PC-3 (cell line): Measurements from ENCODE around the gene PXT1. TPM values are rescaled to one million over a fixed set of nuclear protein-coding genes. Genes with fewer than 3 reads are reported as not detected.

Experiments used
- ATAC-seq: fragments of 200-7000 bp; cut with Tn5 transposase; 2 replicates; pipeline ENCODE4 v1.9.1; 2020; ENCODE audit warnings: mild to moderate bottlenecking, moderate library complexity
- BruUV-seq: library from RNA; stranded (reverse); fragments of 400-500 nt; replicated peaks from 2 replicates; lab custom pipeline; 2021; lab: Mats Ljungman, UMichigan
- CTCF ChIA-PET: fragments of 300-600 bp; sonication (Branson Sonifier 250); formaldehyde crosslinking; loops from one replicate; lab custom pipeline; 2022; ENCODE audit warnings: antibody characterized with exemption; lab: Charles Lee
- POLR2A ChIA-PET: fragments of 300-600 bp; sonication (Branson Sonifier 250); formaldehyde crosslinking; loops from one replicate; lab custom pipeline; 2022; ENCODE audit warnings: antibody characterized with exemption; ENCODE audit not compliant: unreplicated experiment; lab: Charles Lee
- DNase-seq: peaks from one replicate; pipeline ENCODE4 v3.0.0-alpha.2; 2015
- H2AFZ ChIP-seq: fragments of 300-600 bp; sonication (generic); 2 replicates; pipeline ENCODE4 v1.6.0; 2016; ENCODE audit warnings: antibody characterized with exemption, low read length
- H3F3A ChIP-seq: fragments of 300-600 bp; sonication (generic); one replicate; pipeline ENCODE4 v1.6.0; 2017; ENCODE audit warnings: antibody characterized with exemption, low read length, control low read depth, mild to moderate bottlenecking; ENCODE audit not compliant: unreplicated experiment
- H3K27ac ChIP-seq: fragments of 300-600 bp; sonication (generic); 2 replicates; pipeline ENCODE4 v1.5.1; 2016; ENCODE audit warnings: mild to moderate bottlenecking, low read length
- H3K27me3 ChIP-seq: fragments of 300-600 bp; sonication (generic); 2 replicates; pipeline ENCODE4 v1.6.1; 2016; ENCODE audit warnings: low read length, mixed read lengths
- H3K36me3 ChIP-seq: fragments of 300-600 bp; sonication (generic); 2 replicates; pipeline ENCODE4 v1.6.1; 2016; ENCODE audit warnings: low read depth, mixed run types, low read length, mixed read lengths
- H3K4me1 ChIP-seq: fragments of 300-600 bp; sonication (generic); 2 replicates; pipeline ENCODE4 v1.5.1; 2016; ENCODE audit warnings: low read length; ENCODE audit not compliant: insufficient read depth
- H3K4me2 ChIP-seq: fragments of 300-600 bp; sonication (generic); 2 replicates; pipeline ENCODE4 v1.6.0; 2016; ENCODE audit warnings: low read length
- H3K4me3 ChIP-seq: fragments of 300-600 bp; sonication (generic); 2 replicates; pipeline ENCODE4 v1.5.1; 2016; ENCODE audit warnings: mild to moderate bottlenecking, low read length, mixed read lengths
- H3K79me2 ChIP-seq: fragments of 300-600 bp; sonication (generic); 2 replicates; pipeline ENCODE4 v1.6.1; 2017; ENCODE audit warnings: low read length, mixed read lengths
- H3K9ac ChIP-seq: fragments of 300-600 bp; sonication (generic); 2 replicates; pipeline ENCODE4 v1.6.0; 2016; ENCODE audit warnings: mild to moderate bottlenecking, low read length
- H3K9me2 ChIP-seq: fragments of 300-600 bp; sonication (generic); replicated peaks from 2 replicates; pipeline ENCODE4 v1.6.1; 2016; ENCODE audit warnings: mixed run types, low read length, mixed read lengths
- H3K9me3 ChIP-seq: fragments of 300-600 bp; sonication (generic); 2 replicates; pipeline ENCODE4 v1.6.1; 2016; ENCODE audit warnings: low read length, mixed read lengths
- H4K20me1 ChIP-seq: fragments of 300-600 bp; sonication (generic); 2 replicates; pipeline ENCODE4 v1.6.1; 2016; ENCODE audit warnings: low read length, mixed read lengths
- EZH2 ChIP-seq: fragments of 300-600 bp; sonication (generic); IDR thresholded peaks from one replicate; pipeline ENCODE4 v1.6.1; 2017; ENCODE audit warnings: antibody characterized with exemption, mild to moderate bottlenecking, low read length; ENCODE audit not compliant: unreplicated experiment
- EZH2phosphoT487 ChIP-seq: fragments of 300-600 bp; sonication (generic); IDR thresholded peaks from 2 replicates; pipeline ENCODE4 v1.6.1; 2018; ENCODE audit warnings: mild to moderate bottlenecking, antibody characterized with exemption, low read length, borderline replicate concordance
- intact Hi-C: fragments of 100-400 bp; cut with micrococcal nuclease; formaldehyde crosslinking; loops from 2 replicates; pipeline ENCODE4 v1.9.0; 2023
- total RNA-seq: library from RNA; depleted of rRNA; stranded (reverse); fragments of >200 nt; gene quantifications from 2 replicates; pipeline ENCODE4 v1.2.3, GENCODE V29; 2014
- TF ChIP-seq, protein P1 (sequence below): fragments of 300-600 bp; sonication (generic); conservative IDR thresholded peaks from 2 replicates; pipeline ENCODE4 v1.5.1; 2017; ENCODE audit warnings: antibody characterized with exemption, low read depth, mild to moderate bottlenecking, low read length

The PXT1 gene
- total RNA-seq, 1 experiment from 2014 or later = not detected

DNA sequence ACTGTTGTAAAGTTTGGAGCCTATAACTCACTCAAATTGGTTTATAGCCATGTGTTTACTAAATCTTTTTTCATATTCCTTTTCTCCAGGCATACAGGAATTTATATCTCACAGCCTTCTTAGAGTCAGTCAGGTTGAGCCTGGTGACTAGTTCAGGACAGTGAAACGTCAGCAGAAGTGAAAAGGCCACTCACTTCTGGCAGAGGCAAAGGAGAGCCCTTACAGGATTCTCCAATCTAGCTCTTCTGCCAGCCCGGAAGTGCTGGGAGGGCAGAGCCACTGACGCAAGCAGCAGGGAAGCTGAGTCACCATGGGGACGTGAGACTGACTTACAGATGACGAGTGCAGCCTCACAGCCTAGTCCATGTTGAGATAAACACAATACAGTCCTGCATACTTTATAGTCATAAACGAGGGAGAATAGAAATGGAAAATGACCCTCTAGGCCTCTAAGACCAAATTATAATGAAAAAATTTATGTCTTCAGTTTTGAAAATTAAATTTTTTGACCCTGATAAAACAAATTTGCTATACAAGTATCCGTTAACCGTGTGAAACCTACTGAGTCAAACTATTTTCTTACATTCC, 1.3 kb downstream of the PXT1 start:
- DNase-seq = peak; percentile 97
- ChIA-PET POLR2A (interaction anchor here (0.5 to 0.6 kb wide), 3 partner anchors 68 to 247 kb away, joined by 3 to 8 read pairs (median 4); no protein-coding TSS in a partner anchor), CTCF (interaction anchor here (1.0 kb wide), 1 partner anchor 18 kb away, joined by 4 read pairs; no protein-coding TSS in a partner anchor)
- Histone ChIP-seq H3K9me3 (no peaks in the 10 kb centered on the region), H3K27ac (peak overlapping the region; percentile 83), H3K79me2 (peaks cover 35% of the 10 kb centered on the region), H3K4me2 (peak overlapping the region; percentile 56), H3K9me2 (no peaks in the 10 kb centered on the region), H3K4me1 (peaks cover 29% of the 10 kb centered on the region), H3K36me3 (no peaks in the 10 kb centered on the region), H3K9ac (peak overlapping the region; percentile 94), H4K20me1 (no peaks in the 10 kb centered on the region), H3K27me3 (no peaks in the 10 kb centered on the region), H3F3A (peaks cover 4% of the 10 kb centered on the region), H3K4me3 (no peak overlapping the region), H2AFZ (peak overlapping the region; percentile 31)
- no TSS peak for BruUV-seq
- no peak for TF ChIP-seq EZH2
- TF ChIP-seq, protein P1, sequence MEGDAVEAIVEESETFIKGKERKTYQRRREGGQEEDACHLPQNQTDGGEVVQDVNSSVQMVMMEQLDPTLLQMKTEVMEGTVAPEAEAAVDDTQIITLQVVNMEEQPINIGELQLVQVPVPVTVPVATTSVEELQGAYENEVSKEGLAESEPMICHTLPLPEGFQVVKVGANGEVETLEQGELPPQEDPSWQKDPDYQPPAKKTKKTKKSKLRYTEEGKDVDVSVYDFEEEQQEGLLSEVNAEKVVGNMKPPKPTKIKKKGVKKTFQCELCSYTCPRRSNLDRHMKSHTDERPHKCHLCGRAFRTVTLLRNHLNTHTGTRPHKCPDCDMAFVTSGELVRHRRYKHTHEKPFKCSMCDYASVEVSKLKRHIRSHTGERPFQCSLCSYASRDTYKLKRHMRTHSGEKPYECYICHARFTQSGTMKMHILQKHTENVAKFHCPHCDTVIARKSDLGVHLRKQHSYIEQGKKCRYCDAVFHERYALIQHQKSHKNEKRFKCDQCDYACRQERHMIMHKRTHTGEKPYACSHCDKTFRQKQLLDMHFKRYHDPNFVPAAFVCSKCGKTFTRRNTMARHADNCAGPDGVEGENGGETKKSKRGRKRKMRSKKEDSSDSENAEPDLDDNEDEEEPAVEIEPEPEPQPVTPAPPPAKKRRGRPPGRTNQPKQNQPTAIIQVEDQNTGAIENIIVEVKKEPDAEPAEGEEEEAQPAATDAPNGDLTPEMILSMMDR = no peak
- no peak for TF ChIP-seq EZH2phosphoT487
- ATAC-seq = peak; percentile 76
- intact Hi-C loops = loop anchor here (1.0 to 5.0 kb wide), 2 partner anchors 18 to 166 kb away; no protein-coding TSS in a partner anchor

DNA sequence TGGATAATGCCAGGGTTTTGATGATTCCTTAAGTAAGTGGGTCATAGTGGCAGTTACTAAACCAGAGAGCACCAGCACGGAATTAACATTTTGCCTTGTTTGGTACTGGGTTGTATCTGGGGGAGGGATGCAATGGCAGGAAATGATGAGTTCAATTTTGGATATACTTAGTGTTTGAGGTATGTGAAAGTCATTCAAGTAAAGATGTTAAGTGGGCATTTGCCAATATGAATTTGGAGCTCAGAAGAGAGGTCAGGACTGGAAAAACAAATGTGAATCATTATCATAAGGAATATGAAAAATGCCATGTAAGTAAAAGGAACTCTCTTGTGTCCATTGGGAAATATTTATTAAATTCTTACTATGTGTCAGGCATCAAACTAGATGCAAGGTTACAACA, 6.2 kb downstream of the PXT1 start:
- ChIA-PET CTCF (no interaction called here), POLR2A (no interaction called here)
- Histone ChIP-seq H2AFZ (no peak overlapping the region), H3K79me2 (no peaks in the 10 kb centered on the region), H3K9ac (no peak overlapping the region), H3K27ac (no peak overlapping the region), H3K9me3 (no peaks in the 10 kb centered on the region), H3K36me3 (no peaks in the 10 kb centered on the region), H3K4me1 (peaks cover 20% of the 10 kb centered on the region), H3K9me2 (no peaks in the 10 kb centered on the region), H3F3A (peaks cover 4% of the 10 kb centered on the region), H3K4me3 (no peak overlapping the region), H3K27me3 (no peaks in the 10 kb centered on the region), H4K20me1 (no peaks in the 10 kb centered on the region), H3K4me2 (no peak overlapping the region)
- intact Hi-C loops = no loop called here
- DNase-seq (peak; percentile 36), ATAC-seq (no peak)
- BruUV-seq = no TSS peak
- TF ChIP-seq EZH2 (no peak), EZH2phosphoT487 (no peak)
- TF ChIP-seq, protein P1 = no peak

DNA sequence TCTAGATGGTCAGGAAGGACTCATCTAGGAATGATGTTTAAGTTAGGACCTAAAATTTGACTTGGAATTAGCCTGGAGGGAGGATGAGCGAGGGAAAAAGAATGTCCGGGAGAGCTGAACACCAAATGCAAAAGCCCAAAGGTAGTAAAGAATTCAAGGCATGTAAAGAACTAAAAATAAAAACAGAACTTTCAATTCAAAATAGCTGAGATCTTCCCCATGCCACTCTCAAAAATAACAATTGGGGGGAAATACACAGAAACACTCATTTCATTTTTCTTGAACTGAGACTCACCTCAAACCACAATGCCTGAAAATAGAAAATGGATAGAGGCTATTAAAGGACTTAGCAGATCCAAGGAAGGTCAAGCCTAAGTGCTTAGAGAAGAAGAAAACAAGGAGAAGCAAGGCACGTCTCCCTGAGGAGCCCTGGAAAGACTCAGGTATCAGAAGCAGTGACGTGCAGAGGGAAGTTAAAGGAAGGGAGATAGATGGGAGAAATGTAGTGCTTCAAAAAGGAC, 10.4 kb downstream of the PXT1 start:
- Histone ChIP-seq H2AFZ (peak overlapping the region; percentile 42; the same call in 1 of the 2 replicates), H3F3A (no peaks in the 10 kb centered on the region), H3K4me1 (peaks cover 11% of the 10 kb centered on the region), H3K9ac (no peak overlapping the region), H3K9me2 (no peaks in the 10 kb centered on the region), H3K36me3 (no peaks in the 10 kb centered on the region), H4K20me1 (no peaks in the 10 kb centered on the region), H3K27me3 (no peaks in the 10 kb centered on the region), H3K4me2 (peak overlapping the region; percentile 21), H3K27ac (no peak overlapping the region), H3K9me3 (no peaks in the 10 kb centered on the region), H3K4me3 (no peak overlapping the region), H3K79me2 (no peaks in the 10 kb centered on the region)
- BruUV-seq = no TSS peak
- intact Hi-C loops = no loop called here
- ChIA-PET POLR2A (no interaction called here), CTCF (no interaction called here)
- ATAC-seq = 0 out of 2 replicates have a peak, but pooled peaks have one; percentile 31
- no peak for TF ChIP-seq EZH2phosphoT487
- peak; percentile 53 for DNase-seq
